ENCODE results near the gene RPS18.
"Not testable (repeated sequence)": the region's sequence is repeated elsewhere in the genome, so short reads cannot be mapped to it uniquely, and the experiment has no call there.

Gene RPS18

GRCh38 chr6:33273129-33273923 lies 1.5 kb downstream of the RPS18 start:
- DNase-seq, result no peak

DNA sequence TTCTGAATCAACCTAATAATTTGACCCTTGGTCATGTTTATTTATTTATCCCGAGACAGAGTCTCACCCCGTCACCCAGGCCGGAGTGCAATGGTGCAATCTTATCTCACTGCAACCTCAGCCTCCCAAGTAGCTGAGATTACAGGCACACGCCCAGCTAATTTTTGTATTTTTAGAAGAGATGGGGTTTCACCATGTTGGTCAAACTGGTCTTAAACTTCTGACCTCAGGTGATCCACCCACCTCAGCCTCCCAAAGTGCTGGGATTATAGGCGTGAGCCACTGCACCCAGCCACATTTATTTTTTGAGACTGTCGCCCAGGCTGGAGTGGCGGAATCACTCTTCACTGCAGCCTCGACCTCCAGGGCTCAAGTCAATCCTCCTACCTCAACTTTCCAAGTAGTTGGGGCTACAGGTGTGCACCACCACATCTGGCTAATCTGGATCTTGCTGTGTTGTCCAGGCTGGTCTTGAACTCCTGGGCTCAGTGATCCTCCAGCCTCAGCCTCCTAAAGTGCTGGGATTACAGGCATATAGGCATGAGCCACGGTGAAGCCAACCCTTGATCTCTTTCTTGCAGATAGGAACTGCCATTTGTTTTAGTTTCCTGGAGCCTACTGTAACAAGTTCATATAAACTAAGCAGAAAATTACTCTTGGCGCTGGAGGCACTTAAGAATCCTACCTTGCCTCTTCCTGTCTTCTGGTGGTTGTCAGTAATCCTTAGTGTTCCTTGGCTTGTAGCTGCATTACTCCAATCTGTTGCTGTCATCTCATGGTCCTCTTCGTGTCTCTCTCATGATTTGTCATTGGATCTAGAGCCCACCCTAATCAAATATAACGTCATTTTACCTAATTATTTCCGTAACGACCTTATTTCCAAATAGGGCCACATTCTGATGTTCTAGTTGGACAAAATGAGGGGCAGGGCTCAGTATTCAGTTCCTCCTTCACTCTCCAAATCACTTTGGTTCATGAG lies 2.3 kb downstream of the RPS18 start:
- DNase-seq, result no peak

- not testable (repeated sequence) for DNase-seq
These were observed 4.1 kb downstream of the RPS18 start for GRCh38 chr6:33275795-33276580.

DNA sequence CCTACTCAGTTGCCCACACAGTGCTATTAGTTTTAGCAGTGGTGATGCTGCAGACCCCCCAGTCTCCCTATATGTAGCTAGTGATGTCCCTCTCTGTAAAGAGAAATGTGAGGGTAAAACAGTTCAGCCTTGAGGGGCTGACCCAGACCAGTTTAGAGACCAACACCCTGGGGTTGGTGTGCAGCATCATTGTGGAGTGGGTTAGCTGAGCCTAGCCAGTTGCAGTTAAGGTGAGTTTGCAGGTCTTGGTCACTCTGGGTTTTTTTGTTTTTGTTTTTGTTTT lies 4.6 kb downstream of the RPS18 start:
- no peak for DNase-seq

DNA sequence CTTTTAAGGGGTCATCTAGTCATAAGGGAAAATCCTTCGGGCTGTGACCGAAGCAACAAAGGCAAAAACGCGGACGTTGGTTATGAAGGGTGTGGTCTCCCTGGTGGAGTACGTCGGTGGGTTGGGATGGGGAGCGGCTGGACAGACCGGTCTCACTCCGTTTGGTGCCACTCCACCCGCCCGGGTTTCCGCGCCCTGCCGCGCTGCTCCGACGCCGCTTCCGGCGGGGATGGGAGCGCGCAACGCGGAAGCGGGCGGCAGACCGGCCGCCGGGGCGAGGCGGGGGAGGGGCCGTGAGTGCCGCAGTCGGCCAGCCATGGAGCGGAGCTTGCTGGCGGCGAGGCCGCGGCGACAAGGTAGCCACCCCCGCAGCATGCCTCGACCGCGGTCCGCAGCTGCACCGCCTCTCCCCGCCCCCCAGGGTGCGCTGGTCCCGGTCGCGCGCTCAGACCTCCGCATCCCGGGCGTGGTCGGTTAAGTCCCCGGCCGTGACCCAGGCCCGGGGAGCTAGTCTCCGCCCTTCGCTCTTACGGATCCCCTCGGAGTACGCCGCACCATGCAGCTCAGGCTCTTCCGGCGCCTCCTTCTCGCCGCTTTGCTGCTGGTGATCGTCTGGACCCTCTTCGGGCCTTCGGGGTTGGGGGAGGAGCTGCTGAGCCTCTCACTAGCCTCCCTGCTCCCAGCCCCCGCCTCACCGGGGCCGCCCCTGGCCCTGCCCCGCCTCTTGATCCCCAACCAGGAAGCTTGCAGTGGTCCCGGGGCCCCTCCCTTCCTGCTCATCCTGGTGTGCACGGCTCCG lies 5.2 kb downstream of the RPS18 start, which contains the start of gene B3GALT4:
Gene B3GALT4 (plus strand): TSS at position 260 of the 799 bp plus-strand sequence. CDS start 297 bp downstream, at position 557.
- peak; percentile 78 for DNase-seq

- no peak for DNase-seq
These were observed 6.0 kb downstream of the RPS18 start for GRCh38 chr6:33277663-33278391.

DNA sequence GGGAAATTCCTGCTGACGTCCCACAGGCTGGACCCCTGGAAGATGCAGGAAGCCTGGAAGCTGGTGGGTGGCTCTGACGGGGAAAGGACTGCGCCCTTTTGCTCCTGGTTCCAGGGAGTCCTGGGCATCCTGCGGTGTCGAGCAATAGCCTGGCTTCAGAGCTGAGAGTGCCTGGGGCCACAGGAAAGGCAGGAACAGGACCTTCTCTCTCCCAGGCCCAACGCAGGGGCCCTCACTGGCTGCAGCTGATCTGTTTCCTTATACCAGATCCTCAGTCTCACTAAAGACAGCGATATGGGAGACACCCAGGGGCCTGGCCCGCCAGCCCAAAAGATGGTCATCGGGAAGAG lies 6.5 kb downstream of the RPS18 start:
- no peak for DNase-seq

GRCh38 chr6:33278810-33279209 lies 6.9 kb downstream of the RPS18 start:
- no peak for DNase-seq

DNA sequence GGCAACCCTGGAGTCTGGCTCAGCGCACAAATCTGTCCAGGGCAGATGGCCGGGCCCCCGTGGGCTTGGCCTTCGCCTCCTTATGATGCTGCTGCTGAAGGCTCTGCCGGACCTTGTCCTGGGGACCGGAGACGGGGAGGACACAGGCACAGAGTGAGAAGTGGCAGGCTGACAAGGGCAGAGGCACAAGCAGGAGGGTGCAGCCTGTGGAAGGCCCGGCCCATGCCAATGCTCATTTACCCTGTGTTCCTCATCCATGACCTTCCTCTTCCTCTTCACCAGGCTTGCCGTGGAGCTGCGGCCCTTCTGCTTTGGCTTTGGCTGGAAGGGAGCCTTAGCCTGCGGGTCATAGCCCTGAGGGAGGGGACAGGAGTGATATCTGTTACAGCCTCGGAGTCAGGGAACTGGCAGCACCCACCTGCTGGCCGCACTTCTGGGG lies 7.4 kb downstream of the RPS18 start:
- DNase-seq, result no peak

DNA sequence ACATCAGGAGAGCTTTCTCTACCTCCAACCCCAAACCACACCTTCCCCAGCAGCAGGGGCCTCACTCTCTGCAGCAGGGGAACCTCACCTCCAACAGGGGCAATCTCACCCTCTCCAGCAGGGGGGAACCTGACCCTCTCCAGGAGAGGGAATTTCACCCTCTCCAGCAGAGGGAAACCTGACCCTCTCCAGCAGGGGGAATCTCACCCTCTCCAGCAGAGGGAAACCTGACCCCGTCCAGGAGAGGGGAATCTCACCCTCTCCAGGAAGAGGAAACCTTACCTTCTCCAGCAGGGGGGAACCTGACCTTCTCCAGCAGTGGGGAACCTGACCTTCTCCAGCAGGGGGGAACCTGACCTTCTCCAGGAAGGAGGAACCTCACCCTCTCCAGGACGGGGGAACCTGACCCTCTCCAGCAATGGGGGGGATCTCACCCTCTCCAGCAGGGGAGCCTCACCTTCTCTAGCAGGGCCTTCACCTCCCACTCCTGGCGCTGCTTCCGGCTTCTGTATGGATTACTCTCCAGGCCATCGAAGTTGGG lies 8.2 kb downstream of the RPS18 start:
- no peak for DNase-seq

GRCh38 chr6:33280539-33280938 lies 8.7 kb downstream of the RPS18 start:
- DNase-seq, result no peak

GRCh38 chr6:33285214-33285613 lies 13.3 kb downstream of the RPS18 start:
- not testable (repeated sequence) for DNase-seq

DNA sequence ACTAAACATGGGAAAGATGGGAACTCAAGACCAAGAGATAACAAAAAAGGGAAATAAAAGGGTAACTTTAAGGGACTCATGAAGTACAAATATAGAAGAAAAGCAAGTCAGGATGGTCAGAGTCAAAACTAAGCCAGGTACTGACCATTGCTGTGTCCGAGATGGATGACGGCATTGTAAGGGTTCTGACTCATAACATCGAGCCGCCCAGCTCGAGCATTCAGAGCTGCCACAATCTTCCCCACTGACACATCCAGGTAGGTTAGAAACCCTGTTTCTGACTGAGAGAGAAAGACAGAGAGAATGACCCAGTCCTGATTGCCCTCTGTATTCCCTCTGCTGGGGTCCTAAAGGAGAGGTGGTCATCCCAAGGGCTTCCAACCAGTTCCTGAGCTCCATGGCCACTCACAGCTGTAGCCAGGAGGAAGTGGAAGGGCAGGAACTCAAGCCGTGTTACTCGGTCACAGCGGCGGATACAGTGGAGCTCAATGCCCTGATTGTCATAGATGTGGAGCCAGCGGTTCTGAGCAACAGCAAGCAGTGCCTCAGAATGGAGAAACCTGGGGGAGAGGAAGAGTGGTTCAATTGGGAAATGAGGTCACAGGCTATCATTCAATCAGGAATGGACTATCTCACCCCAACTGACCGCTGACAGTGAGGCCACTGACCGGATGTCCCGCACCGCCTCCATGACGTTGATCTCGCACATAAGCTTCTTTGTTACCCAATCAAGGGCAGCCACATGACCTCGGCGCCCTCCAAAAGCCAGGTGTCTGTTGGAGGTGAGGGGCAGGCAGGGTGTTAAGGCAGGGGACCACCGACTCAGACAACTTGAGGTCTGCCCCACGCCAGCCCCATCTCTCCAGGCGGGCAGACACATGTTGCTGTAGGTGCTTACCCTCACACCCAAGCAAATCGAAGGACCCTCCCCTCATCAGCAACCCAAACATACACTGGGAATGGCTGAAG lies 15.4 kb downstream of the RPS18 start:
- no peak for DNase-seq

GRCh38 chr6:33288141-33288920 lies 16.5 kb downstream of the RPS18 start:
- no peak for DNase-seq

DNA sequence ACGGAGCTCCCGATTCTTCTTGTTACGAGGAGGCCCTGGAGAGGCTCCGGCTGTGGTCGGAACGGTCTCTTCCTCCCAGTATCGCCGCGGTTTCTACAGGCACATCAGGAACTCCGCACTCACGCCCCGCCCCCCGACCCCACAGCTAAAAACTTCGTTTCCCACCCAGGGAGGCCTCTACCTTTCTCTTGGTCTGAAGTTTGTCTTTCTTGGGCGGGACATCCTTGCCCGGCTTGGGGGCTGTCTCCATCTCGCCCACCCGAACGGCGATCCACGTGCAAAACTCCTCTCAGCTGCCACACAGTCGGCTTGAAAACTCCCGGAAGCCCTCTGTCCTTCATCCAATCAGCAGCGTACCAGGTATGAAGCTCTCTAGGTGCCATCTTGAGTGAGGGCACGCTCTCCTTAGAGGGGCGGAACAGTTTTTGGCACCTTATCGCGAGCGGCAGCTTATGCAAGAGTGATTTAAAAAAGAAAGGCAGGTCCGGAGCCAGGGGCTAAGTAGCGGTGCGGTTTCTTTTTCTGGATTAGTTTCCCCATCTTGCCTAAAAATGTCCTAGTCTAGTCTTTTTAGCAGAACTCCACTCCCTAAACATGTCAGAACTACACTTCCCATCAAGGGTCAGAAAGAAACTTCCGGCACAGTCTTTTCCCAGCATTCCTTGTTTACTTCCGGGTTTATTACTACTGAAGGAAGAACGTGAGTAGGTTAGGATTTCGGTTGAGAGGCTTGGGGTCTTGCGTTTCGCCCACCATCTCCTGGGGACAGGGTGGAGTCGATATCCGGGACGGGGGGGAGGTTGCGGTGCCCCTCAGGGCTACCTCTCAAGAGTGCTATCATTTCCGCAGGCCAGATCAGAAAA lies 17.3 kb downstream of the RPS18 start, which contains the start of the genes PFDN6 and WDR46:
Gene PFDN6 (plus strand): TSS at position 681 of the 863 bp plus-strand sequence. CDS start 256 bp downstream, outside the sequence.
Gene WDR46 (minus strand): TSS at position 319 of the 863 bp plus-strand sequence. CDS start 69 bp downstream, at position 250.
- DNase-seq, result peak; percentile 95

DNA sequence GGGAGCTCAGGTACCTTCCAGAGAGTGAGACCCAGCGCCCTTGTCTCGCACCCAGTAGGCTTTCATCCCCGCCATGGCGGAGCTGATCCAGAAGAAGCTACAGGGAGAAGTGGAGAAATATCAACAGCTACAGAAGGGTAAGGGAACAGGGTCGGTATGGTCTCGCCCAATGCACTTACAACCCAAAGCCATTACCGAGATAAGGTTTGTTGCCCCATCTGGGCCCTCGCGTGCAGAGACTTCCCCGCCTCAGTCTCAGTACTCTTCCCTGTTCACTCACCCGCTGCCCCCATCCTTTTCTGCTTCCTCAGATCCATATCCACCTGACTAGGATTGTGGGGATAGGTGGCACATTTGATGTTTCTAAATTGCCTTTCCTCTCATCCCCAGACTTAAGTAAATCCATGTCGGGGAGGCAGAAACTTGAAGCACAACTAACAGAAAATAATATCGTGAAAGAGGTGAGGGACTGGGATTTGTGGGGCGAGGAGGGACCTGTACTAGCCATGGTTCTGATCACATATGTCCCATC lies 18.0 kb downstream of the RPS18 start:
- no peak for DNase-seq

DNA sequence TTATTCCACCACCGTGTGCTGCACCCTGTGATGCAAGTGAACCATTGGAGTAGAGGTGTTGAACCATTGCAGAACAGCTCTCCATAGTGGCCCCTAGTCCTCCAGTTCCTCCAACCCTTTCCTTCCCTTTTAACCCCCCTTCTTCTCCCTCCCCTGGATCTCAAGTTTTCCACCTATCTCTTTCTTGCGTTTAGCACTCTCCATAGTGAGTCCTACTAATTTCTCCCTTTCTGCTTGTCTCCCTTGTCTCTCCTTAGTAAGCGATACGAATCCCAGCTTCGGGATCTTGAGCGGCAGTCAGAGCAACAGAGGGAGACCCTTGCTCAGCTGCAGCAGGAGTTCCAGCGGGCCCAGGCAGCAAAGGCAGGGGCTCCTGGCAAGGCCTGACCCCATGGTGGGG lies 18.6 kb downstream of the RPS18 start:
- no peak for DNase-seq
